Measurements from ENCODE around the gene INPP4B.

- TF ChIP-seq CTCF (IDR thresholded peaks at IDR 0.05): no peak
- no peak for TF ChIP-seq POLR2A (IDR thresholded peaks at IDR 0.05)
Observed at GRCh38 chr4:142291299-142292050, 554.6 kb downstream of the INPP4B start.

All from uterus (tissue), 2 donors.